Mucosa of descending colon (tissue), 3 donors: Measurements from ENCODE around the gene DTYMK. TPM values are rescaled to one million over a fixed set of nuclear protein-coding genes. Genes with fewer than 3 reads are reported as not detected.

Experiments
- ATAC-seq: fragments of 200-7000 bp; cut with Tn5 transposase; one replicate; pipeline ENCODE4 v1.9.1; 2020; ENCODE audit warnings: mild to moderate bottlenecking, moderate library complexity
- DNase-seq, 3 donors: peaks; one replicate each; pipeline ENCODE4 v3.0.0-alpha.2; 2020
- H3K36me3 ChIP-seq: fragments of 200-600 bp; one replicate; pipeline ENCODE4 v1.8.0; 2021; ENCODE audit warnings: low read depth, mild to moderate bottlenecking
- H3K4me1 ChIP-seq: fragments of 200-600 bp; one replicate; pipeline ENCODE4 v1.8.0; 2021; ENCODE audit warnings: low read depth, mild to moderate bottlenecking
- H3K4me3 ChIP-seq: fragments of 200-600 bp; one replicate; pipeline ENCODE4 v1.8.0; 2021; ENCODE audit warnings: mild to moderate bottlenecking
- H3K9me3 ChIP-seq: fragments of 200-600 bp; one replicate; pipeline ENCODE4 v1.8.0; 2021; ENCODE audit warnings: mild to moderate bottlenecking
- intact Hi-C, 2 donors: fragments of 100-400 bp; cut with DNase I in 1 of 2; cut with micrococcal nuclease in 1 of 2; formaldehyde crosslinking; loops; one replicate each; pipeline versions ENCODE4 v1.11.0 to v1.11.1; 2022; cut with DNase I, micrococcal nuclease
- total RNA-seq, 3 donors: library from RNA; stranded (reverse); fragmentation: NEBNext Ultra II Directional in 2 of 3; extraction: Animal tissue kit (Norgen Biotek cat#: 25700) in 2 of 3; gene quantifications; one replicate each; pipeline versions ENCODE4 v1.2.1 to v1.2.4, GENCODE V29; 2021 to 2023
- TF ChIP-seq, protein P1 (sequence below): fragments of 200-600 bp; IDR thresholded peaks from one replicate; pipeline ENCODE4 v1.8.0; 2022; ENCODE audit warnings: antibody characterized with exemption, mild to moderate bottlenecking
- donor health status: DM: no; HTN: no; CAD: no; lungs with moderate emphysema.
- donor health status: DM: no; HTN: no; CAD: no.
- donor health status: DM: no; HTN: yes; CAD: no.

Gene DTYMK
- total RNA-seq, 3 donors from 2014 or later, result 17.9 to 31.0 (median 19.7) TPM

DNA sequence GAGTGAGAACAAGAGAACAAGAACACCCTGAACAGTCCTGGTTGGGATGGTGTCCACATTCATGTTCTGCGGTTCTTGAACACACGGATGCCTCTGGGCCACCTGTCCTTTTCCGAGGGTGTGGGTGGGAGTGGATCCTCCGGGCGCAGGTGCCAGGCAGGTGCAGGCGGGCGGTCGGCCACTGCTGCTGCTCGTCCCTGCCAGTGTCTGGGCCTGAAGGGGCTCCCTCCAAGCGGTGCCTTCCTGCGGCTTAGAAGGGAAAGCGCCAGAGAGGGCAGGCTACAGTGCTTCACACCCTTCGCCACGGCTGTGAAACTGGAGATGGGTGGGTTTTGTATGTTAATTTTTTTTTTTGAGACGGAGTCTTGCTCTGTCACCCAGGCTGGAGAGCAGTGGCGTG is 39.8 kb upstream of the DTYMK start:
- DNase-seq (no peak), ATAC-seq (no peak)
- no peaks in the 10 kb centered on the region for H3K4me1 ChIP-seq
- H3K4me3 ChIP-seq, result no peak overlapping the region
- no peaks in the 10 kb centered on the region for H3K36me3 ChIP-seq
- H3K9me3 ChIP-seq, result peaks cover 4% of the 10 kb centered on the region
- intact Hi-C loops, result no loop called here
- TF ChIP-seq, protein P1, sequence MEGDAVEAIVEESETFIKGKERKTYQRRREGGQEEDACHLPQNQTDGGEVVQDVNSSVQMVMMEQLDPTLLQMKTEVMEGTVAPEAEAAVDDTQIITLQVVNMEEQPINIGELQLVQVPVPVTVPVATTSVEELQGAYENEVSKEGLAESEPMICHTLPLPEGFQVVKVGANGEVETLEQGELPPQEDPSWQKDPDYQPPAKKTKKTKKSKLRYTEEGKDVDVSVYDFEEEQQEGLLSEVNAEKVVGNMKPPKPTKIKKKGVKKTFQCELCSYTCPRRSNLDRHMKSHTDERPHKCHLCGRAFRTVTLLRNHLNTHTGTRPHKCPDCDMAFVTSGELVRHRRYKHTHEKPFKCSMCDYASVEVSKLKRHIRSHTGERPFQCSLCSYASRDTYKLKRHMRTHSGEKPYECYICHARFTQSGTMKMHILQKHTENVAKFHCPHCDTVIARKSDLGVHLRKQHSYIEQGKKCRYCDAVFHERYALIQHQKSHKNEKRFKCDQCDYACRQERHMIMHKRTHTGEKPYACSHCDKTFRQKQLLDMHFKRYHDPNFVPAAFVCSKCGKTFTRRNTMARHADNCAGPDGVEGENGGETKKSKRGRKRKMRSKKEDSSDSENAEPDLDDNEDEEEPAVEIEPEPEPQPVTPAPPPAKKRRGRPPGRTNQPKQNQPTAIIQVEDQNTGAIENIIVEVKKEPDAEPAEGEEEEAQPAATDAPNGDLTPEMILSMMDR, result no peak

DNA sequence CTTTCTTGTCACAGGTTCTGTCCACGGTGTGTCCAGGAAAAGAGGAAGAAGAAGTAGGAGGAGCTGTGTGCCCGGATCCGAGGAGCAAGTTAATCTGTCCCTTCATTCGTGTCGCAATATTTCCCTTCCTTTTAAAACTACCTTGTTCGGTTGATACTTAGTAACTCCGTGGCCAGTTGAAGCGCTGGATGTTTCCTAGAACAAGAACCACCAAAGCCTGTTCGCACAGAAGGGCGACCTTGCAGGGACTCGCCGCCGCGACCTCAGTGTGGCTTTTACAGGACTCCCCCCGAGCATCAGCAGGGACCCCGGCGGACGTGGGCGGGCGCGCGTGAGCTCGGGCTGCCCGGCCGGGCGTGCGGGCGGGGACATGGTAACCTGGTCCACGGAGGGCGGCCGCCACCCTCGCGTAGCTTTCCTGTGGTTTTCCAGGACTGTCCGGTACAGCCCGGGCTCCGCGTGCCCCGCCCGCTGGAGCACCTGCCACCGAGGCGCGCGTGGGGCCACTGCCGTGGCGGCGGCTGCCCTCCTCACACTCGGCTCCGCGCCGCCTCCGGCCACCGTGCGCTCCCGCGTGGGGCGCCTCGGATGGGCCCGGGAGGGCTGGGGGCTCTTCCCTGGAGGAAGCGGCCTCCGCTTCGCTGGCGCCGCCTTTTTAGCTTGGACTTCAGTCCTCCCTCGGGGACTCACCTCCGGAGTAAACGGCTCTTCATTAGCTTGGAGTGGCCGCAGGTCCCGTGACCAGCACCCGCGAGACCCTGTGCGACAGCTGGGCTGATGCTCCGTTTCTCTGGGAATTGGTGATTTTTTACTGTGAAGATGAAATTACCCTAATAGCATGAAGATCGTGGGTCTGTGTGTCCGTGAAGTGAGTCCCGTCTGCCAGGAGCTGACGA is 38.6 kb upstream of the DTYMK start:
- TF ChIP-seq, protein P1, result no peak
- DNase-seq (no peak), ATAC-seq (no peak)
- Histone ChIP-seq H3K4me1 (no peaks in the 10 kb centered on the region), H3K36me3 (no peaks in the 10 kb centered on the region), H3K4me3 (no peak overlapping the region), H3K9me3 (peaks cover 4% of the 10 kb centered on the region)
- intact Hi-C loops, result no loop called here

DNA sequence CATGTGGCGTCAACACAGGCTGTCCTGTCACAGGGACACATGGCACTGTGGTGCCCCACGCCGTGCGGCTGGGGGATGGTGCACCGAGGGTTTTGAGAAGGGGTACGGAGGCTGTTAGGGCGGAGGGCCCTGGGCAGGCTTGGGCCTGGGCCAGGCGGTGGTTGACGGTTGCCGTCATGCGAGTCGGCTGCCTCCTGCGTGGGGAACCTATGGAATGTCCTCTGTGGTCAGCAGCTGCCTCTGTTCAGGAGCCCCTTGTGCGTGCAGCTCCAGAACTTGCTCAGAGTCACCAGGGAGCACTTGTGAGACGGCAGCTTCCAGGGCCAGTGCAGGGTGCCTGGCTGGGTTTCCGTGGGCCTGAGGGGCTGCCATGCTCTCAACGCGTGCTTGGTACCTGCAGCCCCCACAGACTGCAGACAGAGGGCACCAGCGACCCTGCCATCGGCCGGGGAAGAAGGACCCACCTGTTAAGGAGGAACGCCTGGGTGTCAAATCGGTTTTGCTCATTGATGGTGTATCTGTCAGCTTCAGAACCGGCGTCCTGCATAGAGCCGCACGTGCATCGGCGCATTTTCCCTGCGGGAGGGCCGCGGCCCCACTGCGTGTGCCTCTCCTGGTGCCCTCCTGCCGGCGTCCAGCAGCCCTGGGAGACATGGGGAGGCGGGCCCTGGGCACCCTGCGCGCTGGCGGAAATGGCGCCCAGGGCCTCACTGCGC is 37.8 kb upstream of the DTYMK start:
- intact Hi-C loops, result no loop called here
- Histone ChIP-seq H3K36me3 (peaks cover 4% of the 10 kb centered on the region), H3K9me3 (peaks cover 4% of the 10 kb centered on the region), H3K4me3 (no peak overlapping the region), H3K4me1 (no peaks in the 10 kb centered on the region)
- ATAC-seq (no peak), DNase-seq (no peak)
- TF ChIP-seq, protein P1, result no peak

DNA sequence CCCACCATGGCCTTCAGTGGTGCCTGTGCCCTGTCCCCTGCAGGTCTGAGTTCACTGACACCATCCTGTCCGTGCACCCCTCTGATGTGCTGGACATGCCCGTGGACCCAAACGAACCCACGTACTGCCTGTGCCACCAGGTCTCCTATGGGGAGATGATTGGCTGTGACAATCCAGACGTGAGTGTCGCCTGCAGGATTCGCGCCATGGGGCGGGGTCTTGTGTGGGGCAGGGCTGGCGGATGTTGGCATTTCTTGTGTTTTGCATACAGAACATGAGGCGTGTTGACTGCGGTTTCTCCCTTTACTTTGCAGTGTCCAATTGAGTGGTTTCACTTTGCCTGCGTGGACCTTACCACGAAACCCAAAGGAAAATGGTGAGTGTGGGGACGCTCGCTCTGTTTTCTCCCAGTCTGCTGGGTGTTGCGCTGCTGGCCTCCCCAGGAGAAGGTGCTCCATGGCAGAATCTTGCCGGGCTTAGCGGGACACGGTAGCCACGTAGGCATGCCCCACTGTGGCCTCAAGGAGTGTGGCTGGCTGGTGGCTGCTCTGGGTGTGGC is 36.4 kb upstream of the DTYMK start:
- H3K36me3 ChIP-seq, result peaks cover 4% of the 10 kb centered on the region
- DNase-seq (no peak), ATAC-seq (no peak)
- H3K9me3 ChIP-seq, result peaks cover 4% of the 10 kb centered on the region
- TF ChIP-seq, protein P1, result no peak
- no peaks in the 10 kb centered on the region for H3K4me1 ChIP-seq
- intact Hi-C loops, result no loop called here
- H3K4me3 ChIP-seq, result no peak overlapping the region

DNA sequence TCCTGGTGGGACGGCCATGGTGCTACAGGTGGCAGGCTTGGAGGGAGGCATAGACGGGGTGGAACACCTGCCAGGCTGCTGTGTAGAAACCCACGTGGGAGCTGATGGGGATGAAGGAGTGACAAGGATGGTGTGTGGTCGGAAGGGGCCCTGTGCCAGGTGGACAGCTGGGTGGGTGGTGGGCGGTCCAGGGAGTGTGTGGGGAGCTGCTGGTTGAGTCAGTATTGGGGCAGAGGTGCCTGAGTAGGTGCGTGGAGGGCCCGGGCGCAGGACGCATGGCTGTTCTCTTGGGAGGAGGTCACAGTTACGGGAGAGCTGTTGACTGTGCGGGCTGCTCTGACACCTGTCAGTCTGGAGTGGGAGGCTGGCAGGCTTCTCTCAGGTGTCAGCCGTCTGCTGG is 35.2 kb upstream of the DTYMK start:
- Histone ChIP-seq H3K4me1 (no peaks in the 10 kb centered on the region), H3K9me3 (peaks cover 4% of the 10 kb centered on the region), H3K36me3 (peaks cover 4% of the 10 kb centered on the region), H3K4me3 (no peak overlapping the region)
- DNase-seq (no peak), ATAC-seq (no peak)
- TF ChIP-seq, protein P1, result no peak
- intact Hi-C loops, result no loop called here
